ENCODE data around the gene TRPC4.

DNA sequence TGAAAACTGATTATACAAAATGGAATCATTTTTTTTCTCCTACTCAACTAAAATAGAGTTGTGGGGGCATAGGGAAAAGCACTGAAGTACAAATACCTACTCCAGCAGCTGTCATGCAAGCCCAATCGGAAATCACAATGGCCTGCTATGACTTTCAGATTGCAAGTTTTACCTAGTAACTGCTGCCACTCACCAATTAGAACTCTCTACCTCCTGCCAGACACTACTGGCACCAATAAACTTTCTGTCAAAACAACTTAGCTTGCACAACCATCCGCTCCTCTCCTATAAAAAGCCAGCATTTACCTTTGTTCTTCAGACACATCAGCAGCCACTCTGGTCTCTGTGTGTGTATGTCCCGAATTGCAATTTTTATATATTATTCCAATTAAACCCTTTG is 9.3 kb upstream of the TRPC4 start:
- TF ChIP-seq CTCF (IDR thresholded peaks at IDR 0.05; ENCODE audit: low read depth, low read length) = no peak
- TF ChIP-seq EZH2phosphoT487 (IDR thresholded peaks at IDR 0.05; ENCODE audit: low read depth) = no peak

Data from OCI-LY3 (cell line).